WERI-Rb-1 (cell line): ENCODE results near the gene NOX3.

Experiments used
- DNase-seq: peaks from one replicate; pipeline ENCODE4 v3.0.0-alpha.2; 2020
- H3K27ac ChIP-seq: fragments of 250-450 bp; sonication (Bioruptor Pico); 2 replicates; pipeline ENCODE4 v1.5.1; 2020; ENCODE audit warnings: mild to moderate bottlenecking, moderate library complexity
- H3K27me3 ChIP-seq: fragments of 250-450 bp; sonication (Bioruptor Pico); 2 replicates; pipeline ENCODE4 v1.5.1; 2021; ENCODE audit warnings: mild to moderate bottlenecking, low read depth, moderate library complexity; ENCODE audit not compliant: insufficient read depth, severe bottlenecking
- H3K36me3 ChIP-seq: fragments of 250-450 bp; sonication (Bioruptor Pico); 2 replicates; pipeline ENCODE4 v1.5.1; 2020; ENCODE audit warnings: mild to moderate bottlenecking, moderate library complexity
- H3K4me3 ChIP-seq: 2 replicates; pipeline ENCODE4 v1.5.1; 2011; ENCODE audit warnings: low read depth, mild to moderate bottlenecking, control low read depth, low read length
- H3K9me3 ChIP-seq: fragments of 250-450 bp; sonication (Bioruptor Pico); 2 replicates; pipeline ENCODE4 v1.5.1; 2021; ENCODE audit warnings: mild to moderate bottlenecking, moderate library complexity; ENCODE audit not compliant: severe bottlenecking
- TF ChIP-seq, protein P1 (sequence below): IDR thresholded peaks from 2 replicates; pipeline ENCODE4 v1.5.1; 2011; ENCODE audit warnings: low read depth, mild to moderate bottlenecking, control low read depth, inconsistent platforms, low read length

The NOX3 gene

GRCh38 chr6:155352130-155352420 is 103.6 kb downstream of the NOX3 start:
- no peak for DNase-seq
- TF ChIP-seq, protein P1, sequence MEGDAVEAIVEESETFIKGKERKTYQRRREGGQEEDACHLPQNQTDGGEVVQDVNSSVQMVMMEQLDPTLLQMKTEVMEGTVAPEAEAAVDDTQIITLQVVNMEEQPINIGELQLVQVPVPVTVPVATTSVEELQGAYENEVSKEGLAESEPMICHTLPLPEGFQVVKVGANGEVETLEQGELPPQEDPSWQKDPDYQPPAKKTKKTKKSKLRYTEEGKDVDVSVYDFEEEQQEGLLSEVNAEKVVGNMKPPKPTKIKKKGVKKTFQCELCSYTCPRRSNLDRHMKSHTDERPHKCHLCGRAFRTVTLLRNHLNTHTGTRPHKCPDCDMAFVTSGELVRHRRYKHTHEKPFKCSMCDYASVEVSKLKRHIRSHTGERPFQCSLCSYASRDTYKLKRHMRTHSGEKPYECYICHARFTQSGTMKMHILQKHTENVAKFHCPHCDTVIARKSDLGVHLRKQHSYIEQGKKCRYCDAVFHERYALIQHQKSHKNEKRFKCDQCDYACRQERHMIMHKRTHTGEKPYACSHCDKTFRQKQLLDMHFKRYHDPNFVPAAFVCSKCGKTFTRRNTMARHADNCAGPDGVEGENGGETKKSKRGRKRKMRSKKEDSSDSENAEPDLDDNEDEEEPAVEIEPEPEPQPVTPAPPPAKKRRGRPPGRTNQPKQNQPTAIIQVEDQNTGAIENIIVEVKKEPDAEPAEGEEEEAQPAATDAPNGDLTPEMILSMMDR, result no peak
- Histone ChIP-seq H3K36me3 (no peaks in the 10 kb centered on the region), H3K27me3 (no peaks in the 10 kb centered on the region), H3K9me3 (peaks cover 3% of the 10 kb centered on the region), H3K27ac (no peak overlapping the region), H3K4me3 (no peak overlapping the region)

DNA sequence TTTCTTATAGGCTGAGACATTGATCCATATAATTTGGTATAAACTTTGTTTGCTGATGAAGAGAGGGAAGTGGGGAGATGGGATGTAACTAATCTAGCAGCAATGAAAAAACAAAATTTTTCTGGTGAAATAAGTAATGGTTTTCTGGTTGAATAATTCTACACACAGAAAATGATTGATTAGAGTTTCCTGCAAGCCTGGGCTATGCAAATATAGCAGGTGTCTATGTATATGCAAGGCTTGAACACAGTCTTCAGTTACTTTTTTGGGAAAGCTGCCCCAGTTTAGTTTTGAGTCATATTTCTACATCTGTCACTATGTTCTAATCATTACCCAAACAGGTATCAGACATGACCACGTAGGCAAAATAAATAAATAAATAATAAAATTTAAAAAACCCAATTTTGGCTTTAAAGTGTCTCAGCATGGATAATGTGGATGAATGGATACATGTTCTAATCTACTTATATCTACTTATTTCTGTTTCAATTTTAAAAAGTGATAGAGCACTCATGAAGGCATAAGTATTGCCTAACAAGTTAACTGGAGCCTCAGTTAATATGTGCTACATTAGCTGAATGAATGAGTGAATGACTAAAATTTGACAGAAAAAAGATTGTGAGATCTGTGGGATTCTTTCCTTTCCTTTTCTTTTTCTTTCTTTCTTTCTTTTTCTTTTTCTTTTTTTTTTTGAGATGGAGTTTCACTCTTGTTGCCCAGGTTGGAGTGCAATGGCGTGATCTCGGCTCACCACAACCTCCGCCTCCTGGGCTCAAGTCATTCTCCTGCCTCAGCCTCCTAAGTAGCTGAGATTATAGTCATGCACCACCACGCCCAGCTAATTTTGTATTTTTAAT is 104.1 kb downstream of the NOX3 start:
- H3K36me3 ChIP-seq, result no peaks in the 10 kb centered on the region
- TF ChIP-seq, protein P1, result no peak
- no peaks in the 10 kb centered on the region for H3K27me3 ChIP-seq
- no peak overlapping the region for H3K4me3 ChIP-seq
- no peak overlapping the region for H3K27ac ChIP-seq
- peaks cover 3% of the 10 kb centered on the region for H3K9me3 ChIP-seq
- DNase-seq, result no peak

DNA sequence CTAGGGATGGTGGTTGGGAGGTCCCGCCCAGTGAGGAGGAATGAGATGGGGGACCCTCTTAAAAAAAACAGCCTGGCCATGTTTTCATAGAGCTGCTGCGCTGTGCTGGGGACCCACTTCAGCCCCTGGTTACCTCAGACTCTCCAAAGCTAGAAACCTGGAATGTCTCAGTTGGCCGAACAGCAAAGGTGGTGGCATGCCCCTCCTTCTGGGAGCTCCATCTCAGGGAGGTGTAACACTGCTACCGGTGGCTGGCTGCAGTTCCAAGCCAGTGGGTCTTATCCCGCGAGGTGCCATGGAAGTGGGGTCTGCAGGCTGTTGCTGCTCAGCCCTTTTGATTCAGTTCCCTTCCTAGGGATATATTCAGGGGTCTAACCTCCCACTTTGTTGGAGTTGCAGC is 105.7 kb downstream of the NOX3 start:
- no peaks in the 10 kb centered on the region for H3K27me3 ChIP-seq
- peaks cover 3% of the 10 kb centered on the region for H3K9me3 ChIP-seq
- TF ChIP-seq, protein P1, result no peak
- no peak overlapping the region for H3K4me3 ChIP-seq
- no peaks in the 10 kb centered on the region for H3K36me3 ChIP-seq
- DNase-seq, result no peak
- H3K27ac ChIP-seq, result no peak overlapping the region

GRCh38 chr6:155349129-155349528 is 106.5 kb downstream of the NOX3 start:
- H3K27ac ChIP-seq, result no peak overlapping the region
- TF ChIP-seq, protein P1, result no peak
- no peak for DNase-seq

DNA sequence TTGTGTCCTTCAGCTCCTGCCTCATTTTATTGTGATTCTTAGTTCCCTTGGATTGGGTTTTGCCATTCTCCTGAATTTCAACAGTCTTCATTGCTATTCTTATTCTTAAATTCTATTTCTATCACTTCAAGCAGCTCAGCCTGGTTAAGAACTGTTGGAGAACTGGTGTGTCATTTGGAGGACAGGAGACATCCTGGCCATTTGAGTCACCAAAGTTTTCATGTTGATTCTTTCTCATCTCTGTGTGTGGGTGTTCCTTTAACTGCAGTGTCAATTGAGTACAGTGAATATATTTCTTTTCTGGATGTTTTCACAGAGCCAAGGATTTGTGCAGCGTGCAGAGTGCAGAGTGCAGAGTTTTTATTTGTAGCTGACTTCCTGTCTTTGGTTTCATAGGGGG is 107.8 kb downstream of the NOX3 start:
- Histone ChIP-seq H3K36me3 (no peaks in the 10 kb centered on the region), H3K9me3 (no peaks in the 10 kb centered on the region), H3K27me3 (no peaks in the 10 kb centered on the region), H3K27ac (no peak overlapping the region), H3K4me3 (no peak overlapping the region)
- TF ChIP-seq, protein P1, result no peak
- DNase-seq, result no peak

More at GRCh38 chr6:155349129-155349528, 106.5 kb downstream of the NOX3 start:
- Histone ChIP-seq H3K36me3 (no peaks in the 10 kb centered on the region), H3K4me3 (no peak overlapping the region), H3K9me3 (peaks cover 3% of the 10 kb centered on the region), H3K27me3 (no peaks in the 10 kb centered on the region)

DNA sequence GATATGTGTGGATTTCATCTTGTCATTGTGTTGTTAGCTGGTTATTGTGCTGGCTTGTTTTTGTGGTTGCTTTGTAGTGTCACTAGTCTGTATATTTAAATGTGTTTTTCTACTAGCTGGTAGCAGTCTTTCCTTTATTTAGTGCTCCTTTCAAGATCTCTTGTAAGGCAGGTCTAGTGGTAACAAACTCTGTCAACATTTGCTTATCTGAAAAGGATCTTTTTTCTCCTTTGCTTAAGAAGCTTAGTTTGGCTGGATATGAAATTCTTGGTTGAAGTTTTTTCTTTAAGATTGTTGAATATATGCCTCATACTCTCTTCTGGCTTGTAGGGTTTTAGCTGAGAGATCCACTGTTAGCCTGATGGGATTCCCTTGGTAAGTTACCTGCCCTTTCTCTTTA is 108.7 kb downstream of the NOX3 start:
- H3K27me3 ChIP-seq, result no peaks in the 10 kb centered on the region
- H3K36me3 ChIP-seq, result no peaks in the 10 kb centered on the region
- no peaks in the 10 kb centered on the region for H3K9me3 ChIP-seq
- TF ChIP-seq, protein P1, result no peak
- H3K4me3 ChIP-seq, result no peak overlapping the region
- no peak overlapping the region for H3K27ac ChIP-seq
- no peak for DNase-seq
